HepG2 (cell line): Measurements from ENCODE around the gene BATF2. TPM values are rescaled to one million over a fixed set of nuclear protein-coding genes. Genes with fewer than 3 reads are reported as not detected.
A peak's percentile ranks its signal among the peaks of the same experiment; 100 is the strongest.

Experiments
- ATF2 ChIP-seq: sonication (generic); formaldehyde crosslinking; IDR thresholded peaks from 2 replicates; pipeline ENCODE4 v1.4.0; 2020; ENCODE audit warnings: missing genetic modification reagents
- ATF7 ChIP-seq, 2 experiments: fragments of 450-650 bp in 1 of 2; sonication (generic) in 1 of 2; formaldehyde crosslinking in 1 of 2; IDR thresholded peaks; 2 replicates each; pipeline versions ENCODE4 v1.4.0 to v1.6.1; 2016 to 2020; ENCODE audit warnings: antibody characterized with exemption in 1 of 2, mild to moderate bottlenecking in 1 of 2, missing genetic modification reagents in 1 of 2
- CCAR2 ChIP-seq: fragments of 200-400 bp; formaldehyde crosslinking; optimal IDR thresholded peaks from 2 replicates; pipeline ENCODE3; 2018; ENCODE audit warnings: low read depth, mild to moderate bottlenecking, low read length, moderate library complexity
- CHCHD3 ChIP-seq: sonication (generic); formaldehyde crosslinking; IDR thresholded peaks from 2 replicates; pipeline ENCODE4 v1.8.0; 2022; ENCODE audit warnings: mild to moderate bottlenecking, missing genetic modification reagents, moderate library complexity
- CREM ChIP-seq, 2 experiments: sonication (generic) in 1 of 2; formaldehyde crosslinking in 1 of 2; IDR thresholded peaks; 2 replicates each; pipeline versions ENCODE4 v1.4.0 to v1.6.1; 2016 to 2020; ENCODE audit warnings: antibody characterized with exemption in 1 of 2, mild to moderate bottlenecking in 1 of 2, missing genetic modification reagents in 1 of 2
- GZF1 ChIP-seq: sonication (generic); formaldehyde crosslinking; IDR thresholded peaks from 2 replicates; pipeline ENCODE4 v1.5.1; 2020; ENCODE audit warnings: mild to moderate bottlenecking, missing genetic modification reagents
- IRF2 ChIP-seq: IDR thresholded peaks from 2 replicates; pipeline ENCODE4 v1.6.1; 2018; ENCODE audit warnings: missing genetic modification reagents, missing compliant biosample characterization
- MAFK ChIP-seq, 2 experiments: IDR thresholded peaks in 1 of 2; conservative IDR thresholded peaks in 1 of 2; 2 replicates each; pipeline ENCODE4 v1.6.1; 2011; ENCODE audit warnings: improper control_type of control experiment in 2 of 2, low read length in 2 of 2
- MTA1 ChIP-seq: sonication (generic); formaldehyde crosslinking; IDR thresholded peaks from 2 replicates; pipeline ENCODE4 v1.4.0; 2020; ENCODE audit warnings: missing genetic modification reagents, mild to moderate bottlenecking, borderline replicate concordance
- RAD21 ChIP-seq: fragments of 450-650 bp; formaldehyde crosslinking; IDR thresholded peaks from 2 replicates; pipeline ENCODE4 v1.5.0; 2020; ENCODE audit warnings: mild to moderate bottlenecking
- SIN3A ChIP-seq: IDR thresholded peaks from 2 replicates; pipeline ENCODE4 v1.6.1; 2011; ENCODE audit warnings: low read depth, mild to moderate bottlenecking, control low read depth, low read length, borderline replicate concordance
- TERF1 ChIP-seq: sonication (generic); formaldehyde crosslinking; IDR thresholded peaks from 2 replicates; pipeline ENCODE4 v1.8.0; 2022; ENCODE audit warnings: mild to moderate bottlenecking, missing genetic modification reagents, moderate library complexity
- ZBTB7B ChIP-seq: sonication (generic); formaldehyde crosslinking; IDR thresholded peaks from 2 replicates; pipeline ENCODE4 v1.4.0; 2020; ENCODE audit warnings: missing genetic modification reagents
- ZFP36L2 ChIP-seq: sonication (generic); formaldehyde crosslinking; IDR thresholded peaks from 2 replicates; pipeline ENCODE4 v1.4.0; 2020; ENCODE audit warnings: missing genetic modification reagents
- ZFP90 ChIP-seq: sonication (generic); formaldehyde crosslinking; IDR thresholded peaks from 2 replicates; pipeline ENCODE4 v1.8.0; 2022; ENCODE audit warnings: missing genetic modification reagents, mild to moderate bottlenecking, inconsistent platforms, borderline replicate concordance
- ZFP91 ChIP-seq: sonication (generic); formaldehyde crosslinking; IDR thresholded peaks from 2 replicates; pipeline ENCODE4 v1.9.0; 2022; ENCODE audit warnings: missing genetic modification reagents, mild to moderate bottlenecking, borderline replicate concordance
- ZNF296 ChIP-seq: sonication (generic); formaldehyde crosslinking; conservative IDR thresholded peaks from 2 replicates; pipeline ENCODE4 v1.5.0; 2020; ENCODE audit warnings: mild to moderate bottlenecking, missing genetic modification reagents
- ZNF569 ChIP-seq: sonication (generic); formaldehyde crosslinking; IDR thresholded peaks from 2 replicates; pipeline ENCODE4 v1.5.0; 2020; ENCODE audit warnings: mild to moderate bottlenecking, missing genetic modification reagents, moderate library complexity, borderline replicate concordance
- polyA plus RNA-seq, 8 experiments: library from polyadenylated mRNA; depleted of rRNA in 3 of 8; stranded (reverse) in 7 of 8; unstranded in 1 of 8; fragments of >200 nt; fragmentation: Illumina TruSeq in 4 of 8; extraction: Trizol in 4 of 8; gene quantifications; 2 replicates each; pipeline versions ENCODE4 v1.2.1 to v1.2.3, GENCODE V29; 2011 to 2016; ENCODE audit warnings: low read depth in 4 of 8, missing spikeins in 1 of 8, mixed read lengths in 1 of 8; ENCODE audit not compliant: insufficient read depth in 1 of 8
- total RNA-seq, 5 experiments: library from RNA; depleted of rRNA; stranded (reverse); fragments of >200 nt; fragmentation: Illumina TruSeq; extraction: Trizol; gene quantifications; 2 replicates each; pipeline ENCODE4 v1.2.3, GENCODE V29; 2016; ENCODE audit warnings: low read depth in 1 of 5
- TF ChIP-seq, protein P1 (sequence below): sonication (generic); formaldehyde crosslinking; IDR thresholded peaks from 2 replicates; pipeline ENCODE4 v1.5.0; 2020; ENCODE audit warnings: missing genetic modification reagents
- TF ChIP-seq, protein P2 (sequence below): sonication (generic); formaldehyde crosslinking; IDR thresholded peaks from 2 replicates; pipeline ENCODE4 v1.4.0; 2020; ENCODE audit warnings: mild to moderate bottlenecking, missing genetic modification reagents

BATF2 gene
- total and polyA plus RNA-seq, 2 of the 13 experiments (the other 11 are each of a cell fraction or from before 2014, with no cell fraction given) = 2.8 to 3.9 TPM

- TF ChIP-seq ZNF296 (CRISPR knock-in tag) (0 out of 2 replicates have a peak, but pooled peaks have one; percentile 48), MTA1 (CRISPR knock-in tag) (peak; percentile 65; the same call in 1 of the 2 replicates), CREM (IDR thresholded peaks at IDR 0.05) (no peak), CREM (CRISPR knock-in tag; IDR thresholded peaks at IDR 0.05) (no peak), ZFP36L2 (CRISPR knock-in tag) (no peak), ZNF569 (CRISPR knock-in tag) (0 out of 2 replicates have a peak, but pooled peaks have one; percentile 39), MAFK (conservative IDR thresholded peaks at IDR 0.05 in 1 of 2, IDR thresholded peaks at IDR 0.05 in 1 of 2; ENCODE audit: low read length in 2 of 2) (no peak), CHCHD3 (no peak), CCAR2 (no peak), SIN3A (no peak; the same call in 1 of the 2 replicates), ATF7 (IDR thresholded peaks at IDR 0.05) (no peak), ATF7 (CRISPR knock-in tag; IDR thresholded peaks at IDR 0.05) (peak; percentile 53), ZFP91 (CRISPR knock-in tag) (peak; percentile 92; the same call in 1 of the 2 replicates), GZF1 (CRISPR knock-in tag) (no peak), ATF2 (CRISPR knock-in tag) (0 out of 2 replicates have a peak, but pooled peaks have one; percentile 30), ZFP90 (CRISPR knock-in tag) (peak; percentile 63; the same call in 1 of the 2 replicates), IRF2 (CRISPR knock-in tag) (no peak), ZBTB7B (CRISPR knock-in tag) (peak; percentile 96), RAD21 (CRISPR knock-in tag) (peak; percentile 62), TERF1 (no peak)
- TF ChIP-seq, protein P1, sequence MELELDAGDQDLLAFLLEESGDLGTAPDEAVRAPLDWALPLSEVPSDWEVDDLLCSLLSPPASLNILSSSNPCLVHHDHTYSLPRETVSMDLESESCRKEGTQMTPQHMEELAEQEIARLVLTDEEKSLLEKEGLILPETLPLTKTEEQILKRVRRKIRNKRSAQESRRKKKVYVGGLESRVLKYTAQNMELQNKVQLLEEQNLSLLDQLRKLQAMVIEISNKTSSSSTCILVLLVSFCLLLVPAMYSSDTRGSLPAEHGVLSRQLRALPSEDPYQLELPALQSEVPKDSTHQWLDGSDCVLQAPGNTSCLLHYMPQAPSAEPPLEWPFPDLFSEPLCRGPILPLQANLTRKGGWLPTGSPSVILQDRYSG (CRISPR knock-in tag) = no peak
- TF ChIP-seq, protein P2, sequence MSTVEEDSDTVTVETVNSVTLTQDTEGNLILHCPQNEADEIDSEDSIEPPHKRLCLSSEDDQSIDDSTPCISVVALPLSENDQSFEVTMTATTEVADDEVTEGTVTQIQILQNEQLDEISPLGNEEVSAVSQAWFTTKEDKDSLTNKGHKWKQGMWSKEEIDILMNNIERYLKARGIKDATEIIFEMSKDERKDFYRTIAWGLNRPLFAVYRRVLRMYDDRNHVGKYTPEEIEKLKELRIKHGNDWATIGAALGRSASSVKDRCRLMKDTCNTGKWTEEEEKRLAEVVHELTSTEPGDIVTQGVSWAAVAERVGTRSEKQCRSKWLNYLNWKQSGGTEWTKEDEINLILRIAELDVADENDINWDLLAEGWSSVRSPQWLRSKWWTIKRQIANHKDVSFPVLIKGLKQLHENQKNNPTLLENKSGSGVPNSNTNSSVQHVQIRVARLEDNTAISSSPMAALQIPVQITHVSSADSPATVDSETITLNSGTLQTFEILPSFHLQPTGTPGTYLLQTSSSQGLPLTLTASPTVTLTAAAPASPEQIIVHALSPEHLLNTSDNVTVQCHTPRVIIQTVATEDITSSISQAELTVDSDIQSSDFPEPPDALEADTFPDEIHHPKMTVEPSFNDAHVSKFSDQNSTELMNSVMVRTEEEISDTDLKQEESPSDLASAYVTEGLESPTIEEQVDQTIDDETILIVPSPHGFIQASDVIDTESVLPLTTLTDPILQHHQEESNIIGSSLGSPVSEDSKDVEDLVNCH = peak; percentile 72; the same call in 1 of the 2 replicates
Observed at GRCh38 chr11:65013888-65014725, 17.3 kb upstream of the BATF2 start, which contains the start of gene ARL2 (continued).
